Testis (tissue), 2 donors: ENCODE measurements around the gene ABHD2.

Experiments
- CTCF ChIP-seq, 3 experiments: fragments of 450-650 bp in 2 of 3; fragments of 200-600 bp in 1 of 3; sonication (generic) in 1 of 3; IDR thresholded peaks; one replicate each; pipeline ENCODE4 v1.5.1; 2016 to 2019; ENCODE audit warnings: antibody characterized with exemption in 3 of 3, mild to moderate bottlenecking in 2 of 3, moderate library complexity in 1 of 3
- POLR2A ChIP-seq: fragments of 450-650 bp; IDR thresholded peaks from one replicate; pipeline ENCODE4 v1.6.1; 2017; ENCODE audit warnings: antibody characterized with exemption, mild to moderate bottlenecking, moderate library complexity

- TF ChIP-seq CTCF (IDR thresholded peaks at IDR 0.05): no peak
- TF ChIP-seq POLR2A: no peak
Observed at GRCh38 chr15:89155122-89155521, 66.9 kb downstream of the ABHD2 start.
